HG02981 (cell line): ENCODE data around the gene UEVLD.
"Not testable (repeated sequence)": the region's sequence is repeated elsewhere in the genome, so short reads cannot be mapped to it uniquely, and the experiment has no call there.

Experiments
- ATAC-seq: cut with Tn5 transposase; IDR thresholded peaks from one replicate; pipeline ENCODE4 v1.9.1; 2021; ENCODE audit warnings: mild to moderate bottlenecking, moderate library complexity; ENCODE audit not compliant: unreplicated experiment

The UEVLD gene

DNA sequence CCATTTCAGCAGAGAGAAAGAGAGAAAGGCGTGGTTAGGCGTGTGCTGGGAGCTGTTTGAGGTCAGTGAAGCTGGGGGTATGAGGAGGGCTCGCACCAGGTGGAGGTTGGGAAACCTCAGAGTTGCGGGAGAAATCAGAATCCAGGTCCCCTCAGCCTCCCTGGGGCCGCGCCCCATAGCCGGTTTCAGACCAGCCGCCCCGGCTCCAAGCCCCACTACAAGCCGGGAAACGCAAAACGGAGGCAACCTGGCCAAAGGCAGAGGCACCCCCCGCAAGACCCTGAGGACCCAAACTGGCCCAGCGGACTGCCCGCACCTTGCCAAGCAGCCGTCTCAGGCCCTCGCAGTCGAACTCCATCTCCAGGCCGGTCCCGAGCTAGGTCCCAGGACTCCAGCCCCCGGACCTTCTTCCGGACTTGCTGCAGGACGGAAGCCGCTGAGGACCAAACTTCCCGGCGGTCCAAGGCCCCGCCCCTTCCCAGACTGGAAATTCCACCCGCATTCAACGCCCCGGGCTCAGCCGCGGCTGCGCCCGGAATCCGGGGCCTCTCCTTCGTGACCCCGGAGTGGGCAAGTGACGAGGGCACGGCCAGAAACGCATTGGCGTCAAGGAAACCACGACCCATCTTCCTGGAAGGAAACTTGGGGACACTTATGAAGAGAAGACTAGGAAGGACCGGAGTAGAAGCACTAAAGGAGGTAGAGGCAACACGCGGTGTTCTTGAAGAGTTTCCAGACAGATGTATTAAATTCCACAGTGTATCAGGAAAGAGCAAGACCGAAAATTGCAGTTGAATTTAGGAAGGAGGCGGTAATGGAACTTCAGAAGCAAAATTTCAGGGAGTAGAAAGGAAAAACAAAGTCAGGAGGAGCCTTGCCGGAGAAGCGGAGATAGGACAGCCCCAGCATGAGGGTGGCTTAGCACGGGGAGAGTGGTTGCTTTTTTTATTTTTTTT, at the start of gene UEVLD:
UEVLD (minus strand) TSS at position 438 of the 956 bp plus-strand sequence; CDS start at position 358, 80 bp downstream.
- peak; percentile 55 for ATAC-seq

DNA sequence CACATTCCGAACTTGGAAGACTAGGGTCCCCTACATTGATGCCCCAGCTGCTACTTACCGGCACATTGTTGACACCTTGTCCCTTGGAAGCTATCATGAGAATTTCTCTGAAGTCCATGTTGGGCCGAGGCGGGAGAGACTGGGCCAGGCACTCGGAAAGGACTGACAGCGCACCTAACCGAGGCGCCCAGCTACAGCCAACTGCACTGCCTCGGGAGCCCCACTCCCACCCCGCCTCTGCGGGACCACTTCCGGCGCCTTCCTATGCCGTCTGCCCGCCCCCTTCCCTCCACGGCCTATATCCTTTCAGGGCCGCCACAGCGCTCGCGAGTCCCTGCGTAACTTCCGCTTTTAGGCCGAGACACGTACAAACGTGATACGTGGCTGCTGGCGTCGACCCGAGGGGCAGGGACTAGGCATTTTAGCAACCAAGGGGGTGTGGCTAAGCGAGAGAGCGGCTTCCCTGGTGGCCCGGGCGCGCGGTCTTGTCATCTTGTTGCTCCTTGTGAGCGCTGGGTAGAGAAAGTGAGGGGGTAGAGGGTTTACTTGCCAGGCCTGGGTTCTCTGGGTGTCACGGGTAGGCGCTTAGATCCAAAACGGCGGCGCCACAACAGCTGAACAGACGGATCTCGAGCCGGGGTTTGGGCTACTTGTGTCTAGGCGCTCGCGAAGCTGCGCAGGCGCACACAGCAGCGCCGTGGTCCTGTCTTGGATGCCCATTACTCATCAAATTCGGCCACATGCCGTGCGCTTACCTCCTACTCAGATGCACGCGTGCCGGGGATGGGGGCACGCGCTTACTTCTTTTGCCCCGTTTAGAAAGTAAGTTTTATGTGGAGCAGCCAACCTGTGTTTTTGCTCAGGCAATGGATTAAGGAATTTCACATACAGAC, 45.9 kb upstream of the UEVLD start, which contains the start of gene SPTY2D1:
SPTY2D1 (minus strand) TSS at position 203 of the 893 bp plus-strand sequence; CDS start at position 118, 85 bp downstream.
- peak; percentile 94 for ATAC-seq

DNA sequence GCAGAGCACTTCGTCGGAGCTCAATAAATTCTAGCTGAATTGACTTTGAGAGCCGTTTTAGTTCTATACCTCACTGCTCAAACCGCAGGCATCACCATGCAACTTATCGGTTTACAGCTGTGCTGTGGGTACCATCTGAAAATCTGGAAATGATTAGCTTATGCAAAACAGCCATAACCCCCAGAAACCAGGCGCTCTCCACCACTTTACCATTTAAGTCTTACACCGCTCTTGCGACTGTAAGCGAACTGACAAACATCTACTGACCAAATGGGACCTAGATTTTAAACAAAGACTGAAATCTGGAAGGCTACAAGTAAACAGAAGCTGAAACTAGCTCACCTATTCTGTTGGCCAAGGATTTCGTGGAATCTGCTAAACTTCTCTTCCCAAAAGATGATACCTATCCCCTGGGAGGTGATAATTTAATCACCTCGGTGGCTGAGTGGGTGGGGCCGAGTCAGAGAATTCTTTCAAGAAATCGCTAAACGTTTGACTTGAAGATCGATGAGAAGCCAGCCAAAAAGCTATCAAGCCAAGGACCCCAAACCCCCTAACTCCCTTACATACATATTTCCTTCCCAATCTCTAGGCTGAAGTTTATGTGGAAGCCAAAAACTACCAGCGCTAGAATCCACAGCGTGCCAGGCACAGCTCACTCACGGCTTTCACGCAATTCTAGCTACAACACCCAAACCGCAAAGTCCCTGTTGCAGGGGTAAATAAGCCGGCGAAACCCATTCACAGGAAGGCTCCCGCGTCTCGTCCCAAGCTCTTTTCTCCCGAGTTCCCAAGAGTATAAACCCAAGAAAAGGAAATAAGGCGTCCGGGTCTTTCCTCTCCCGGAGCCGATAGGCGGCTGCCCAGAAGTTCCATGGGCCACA, 45.0 kb upstream of the UEVLD start:
- peak; percentile 50 for ATAC-seq

DNA sequence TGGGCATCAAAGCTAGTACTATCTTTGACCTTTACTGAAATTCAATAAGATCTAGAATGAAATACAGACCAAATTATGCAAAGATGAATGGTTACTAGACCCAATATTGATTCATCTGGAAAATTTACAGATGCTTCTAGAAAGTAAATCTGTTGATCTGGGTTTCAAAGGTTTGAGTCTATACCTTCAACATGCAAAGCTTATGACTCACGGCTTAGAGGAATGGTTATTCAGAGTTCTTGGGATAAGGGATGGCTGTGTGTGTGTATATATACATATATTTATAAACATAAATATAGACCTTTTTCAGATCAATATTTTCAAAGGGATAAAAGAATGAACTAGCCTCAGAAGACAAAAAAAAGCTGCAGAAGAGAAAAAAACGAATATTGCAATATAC, 44.3 kb upstream of the UEVLD start:
- ATAC-seq, result no peak

DNA sequence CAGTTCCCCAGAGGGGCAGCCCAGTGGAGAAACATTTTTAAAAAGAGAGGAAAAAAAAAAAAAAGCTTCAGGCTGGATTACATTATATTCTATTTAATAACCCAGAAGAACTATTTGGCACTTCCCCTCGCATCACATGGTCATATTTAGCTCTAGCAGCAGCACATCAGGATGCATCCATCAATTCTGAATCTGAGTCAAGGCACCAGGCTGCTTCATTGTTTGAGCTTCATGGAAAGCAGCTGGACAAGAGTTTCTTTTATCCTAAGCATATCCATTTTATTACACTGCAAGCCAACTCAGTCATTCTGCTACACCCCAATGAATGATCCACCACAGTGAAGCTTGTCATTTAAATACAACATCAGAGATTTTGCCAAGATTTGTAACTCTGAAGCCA, 35.6 kb upstream of the UEVLD start:
- no peak for ATAC-seq

DNA sequence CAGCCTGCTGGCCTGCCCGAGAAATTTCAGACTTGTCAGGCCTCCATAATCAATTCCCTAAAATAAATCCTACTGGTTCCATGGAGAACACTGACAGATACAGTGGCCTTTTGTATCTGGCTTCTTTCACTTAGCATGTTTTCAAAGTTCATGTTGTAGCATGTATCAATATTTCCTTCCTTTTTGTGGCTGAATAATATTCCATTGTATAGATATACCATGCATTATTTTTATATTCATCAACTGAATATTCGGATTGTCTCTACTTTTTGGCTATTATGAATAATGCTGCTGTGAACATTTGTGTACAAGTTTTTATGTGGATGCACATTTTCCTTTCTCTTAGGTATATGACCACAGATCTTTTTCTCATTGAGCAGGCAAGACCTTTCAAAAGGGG, 35.2 kb upstream of the UEVLD start:
- ATAC-seq, result no peak

DNA sequence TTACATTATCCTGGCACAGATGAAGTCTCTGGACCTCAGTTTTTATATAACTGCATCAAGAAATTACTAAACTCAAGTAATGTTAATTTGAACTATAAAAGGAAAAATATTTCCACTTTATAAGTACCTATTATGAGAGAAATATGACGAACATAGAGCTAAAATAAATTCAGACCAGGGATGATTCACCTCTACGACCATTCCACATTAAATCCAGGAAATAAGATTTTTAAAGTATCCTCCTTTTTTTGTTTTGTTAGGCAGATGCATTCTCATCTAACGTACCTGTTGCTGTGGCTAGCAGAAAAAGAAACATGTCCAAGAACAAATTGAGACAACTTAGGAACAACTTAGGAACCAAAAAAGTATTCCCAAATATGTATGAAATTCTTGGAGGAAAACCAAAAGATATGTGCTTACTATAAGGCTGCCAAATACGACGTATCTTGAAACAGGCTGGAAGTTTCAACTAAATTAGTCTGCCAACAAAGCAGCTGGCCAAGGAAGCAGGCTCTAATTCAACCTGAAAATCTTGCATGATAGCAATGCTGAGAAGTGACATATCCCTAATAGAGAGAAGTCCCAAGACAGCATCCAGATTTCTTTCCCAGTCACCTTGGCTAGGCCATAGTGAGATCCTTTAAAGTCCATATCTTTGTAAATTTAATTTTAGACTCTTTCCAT, 29.9 kb upstream of the UEVLD start:
- ATAC-seq, result no peak

DNA sequence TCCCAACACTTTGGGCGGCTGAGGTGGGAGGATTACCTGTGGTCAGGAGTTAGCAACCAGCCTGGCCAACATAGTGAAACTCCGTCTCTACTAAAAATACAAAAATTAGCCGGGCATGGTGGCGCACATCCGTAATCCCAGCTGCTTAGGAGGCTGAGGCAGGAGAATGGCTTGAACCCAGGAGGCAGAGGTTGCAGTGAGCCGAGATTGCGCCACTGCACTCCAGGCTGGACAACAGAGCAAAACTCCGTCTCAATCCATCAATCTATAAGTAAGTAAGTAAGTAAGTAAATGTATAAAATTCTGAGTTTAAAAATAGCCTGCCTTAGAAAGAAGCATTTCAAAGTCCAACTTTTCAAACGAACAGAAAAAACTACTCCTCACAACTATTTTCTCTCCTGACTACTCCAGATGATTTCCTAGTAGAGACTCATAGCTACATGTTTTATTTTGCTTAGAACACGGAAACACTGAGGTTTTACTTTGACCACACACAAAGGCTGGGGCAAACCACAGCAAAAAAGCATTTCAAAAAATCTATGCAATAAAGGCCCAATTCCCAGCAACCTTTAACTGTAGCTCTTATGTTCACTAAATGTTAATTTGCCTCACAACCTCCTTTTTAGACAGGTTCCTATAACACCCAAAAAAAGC, 29.3 kb upstream of the UEVLD start:
- no peak for ATAC-seq

DNA sequence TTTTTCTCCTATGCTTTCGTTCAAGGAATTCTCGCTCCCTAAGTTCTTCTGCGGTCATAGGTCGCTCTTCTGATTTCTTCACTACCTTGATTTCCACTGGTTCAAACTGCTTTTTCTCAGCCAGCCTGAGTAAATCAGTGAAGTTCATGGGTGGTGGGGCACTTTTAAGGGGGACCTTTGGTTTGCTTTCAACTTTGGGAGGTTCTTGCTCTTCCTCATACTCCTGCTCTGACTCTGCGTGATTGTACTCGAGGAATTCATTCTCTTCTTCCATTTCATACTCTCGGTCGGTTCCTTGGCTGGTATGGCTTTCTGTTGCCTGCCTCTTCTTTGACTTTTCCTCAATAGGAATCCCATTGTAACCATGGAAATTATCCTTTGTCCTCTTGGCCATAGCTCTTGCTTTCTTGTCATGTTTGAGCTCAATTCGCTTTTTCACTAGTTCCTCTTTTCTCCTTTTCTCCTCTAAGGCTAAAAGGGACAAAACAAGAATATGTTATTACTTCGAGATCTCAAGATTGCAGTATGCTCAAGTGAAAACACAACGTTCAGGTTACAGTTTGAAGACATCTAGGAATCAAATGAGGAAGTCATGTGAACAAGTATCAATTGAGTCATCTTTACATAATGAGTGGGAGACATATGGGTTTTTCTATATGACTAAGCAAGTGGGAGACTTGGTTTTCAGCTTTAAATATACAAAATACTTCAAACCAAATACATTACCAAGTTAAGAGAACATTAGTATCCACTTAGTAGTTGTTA, 27.3 kb upstream of the UEVLD start:
- ATAC-seq, result peak; percentile 89

DNA sequence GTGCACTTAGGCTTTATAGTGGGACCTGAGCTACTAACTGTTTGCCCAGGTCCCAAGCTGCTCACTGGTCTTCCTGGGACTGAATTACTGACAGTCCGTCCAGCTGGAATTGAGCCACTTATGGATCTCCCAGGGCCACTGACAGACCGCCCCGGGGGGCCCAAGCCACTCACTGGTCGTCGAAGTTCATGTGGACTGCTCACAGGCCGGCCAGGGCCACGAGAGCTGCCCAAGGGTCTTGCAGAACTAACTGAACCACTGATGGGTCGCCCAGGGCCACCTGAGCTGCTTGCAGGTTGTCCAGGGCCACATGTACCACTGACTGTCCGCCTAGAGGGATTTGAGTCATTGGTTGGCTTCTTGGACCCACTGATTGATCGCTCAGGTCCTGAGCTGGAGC, 26.1 kb upstream of the UEVLD start:
- no peak for ATAC-seq

DNA sequence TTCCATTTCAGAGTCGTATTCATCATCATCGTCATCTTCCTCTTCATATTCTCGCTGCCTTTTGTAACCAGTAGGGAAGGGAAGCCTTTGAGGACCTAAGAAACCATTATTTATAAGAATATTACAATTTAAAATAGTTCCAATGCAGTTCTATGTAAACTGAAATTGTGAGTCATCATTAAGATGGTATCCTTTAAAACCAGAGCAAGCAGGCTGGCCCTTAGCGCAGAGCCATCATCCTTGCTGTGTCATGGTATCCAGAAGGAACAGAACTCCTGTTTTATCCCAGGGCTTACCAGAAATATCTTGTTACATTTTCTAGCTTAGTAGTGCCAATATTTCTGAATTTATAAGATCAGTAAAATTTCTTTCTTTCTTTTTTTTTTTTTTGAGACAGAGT, 23.9 kb upstream of the UEVLD start:
- ATAC-seq, result no peak

DNA sequence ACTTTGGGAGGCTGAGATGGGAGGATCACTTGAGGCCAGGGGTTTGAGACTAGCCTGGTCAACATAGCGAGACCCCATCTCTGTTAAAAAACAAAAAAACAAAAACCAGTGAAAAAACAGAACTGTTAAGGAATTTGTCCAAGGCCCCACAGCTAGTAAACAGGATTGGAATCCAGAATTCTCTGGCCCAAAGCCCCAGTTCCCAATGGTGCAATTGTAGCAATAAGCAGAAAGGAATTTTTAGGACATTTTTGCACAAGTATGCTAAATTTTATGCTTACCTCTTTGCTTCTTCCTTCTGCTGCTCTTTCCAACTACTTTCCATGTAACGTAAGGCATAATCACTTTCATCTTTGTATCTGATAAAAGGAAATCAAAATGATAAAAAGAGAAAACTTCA, 22.7 kb upstream of the UEVLD start:
- no peak for ATAC-seq

DNA sequence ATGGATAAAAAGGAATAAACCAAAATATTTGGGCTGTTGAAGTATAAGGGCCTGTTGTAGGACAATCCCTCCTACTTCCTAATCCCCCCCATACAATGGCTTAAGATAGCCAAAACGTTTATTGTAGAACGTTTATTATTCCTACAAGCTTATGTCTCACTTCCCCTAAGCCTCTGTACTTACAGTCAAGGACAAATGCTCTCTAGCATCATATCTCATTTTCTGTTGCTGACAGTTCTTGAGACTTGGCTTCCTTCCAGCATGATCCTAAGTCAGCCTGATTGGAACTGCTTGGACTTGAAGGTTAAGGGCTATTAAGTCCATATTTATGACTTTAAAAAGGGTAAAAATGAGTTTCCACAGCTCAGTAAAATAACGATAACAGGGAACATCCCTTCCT, 19.8 kb upstream of the UEVLD start:
- ATAC-seq, result no peak

DNA sequence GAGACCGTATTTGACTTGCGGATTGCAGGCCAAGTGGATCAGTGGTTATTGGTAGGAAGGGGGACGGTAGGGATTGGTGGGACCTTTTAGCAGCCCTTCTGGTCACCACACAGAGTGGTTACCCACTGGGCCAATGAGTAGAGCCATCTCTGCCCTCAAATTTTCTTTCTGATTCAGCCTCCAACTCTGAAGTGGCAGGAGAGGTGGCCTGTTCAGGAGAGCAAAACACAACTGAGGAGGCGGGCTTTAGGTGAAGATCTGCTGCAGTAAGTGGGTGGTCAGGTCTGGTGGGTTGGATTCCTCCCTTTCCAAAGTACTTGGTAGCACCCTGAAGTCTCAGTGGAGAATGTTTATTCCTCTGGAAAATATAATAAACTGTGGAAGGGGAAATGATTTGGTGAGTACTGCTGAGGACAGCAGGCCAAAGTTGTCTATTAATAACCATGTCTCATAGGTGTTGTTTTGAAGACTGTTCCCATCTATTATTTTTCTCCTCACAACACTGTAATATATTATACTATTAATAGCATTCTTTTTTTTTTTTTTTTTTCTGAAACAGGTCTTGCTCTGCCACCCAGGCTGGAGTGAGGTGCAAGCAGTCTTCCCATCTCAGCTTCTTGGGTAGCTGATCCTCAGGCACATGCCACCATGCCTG, 12.5 kb upstream of the UEVLD start:
- no peak for ATAC-seq

DNA sequence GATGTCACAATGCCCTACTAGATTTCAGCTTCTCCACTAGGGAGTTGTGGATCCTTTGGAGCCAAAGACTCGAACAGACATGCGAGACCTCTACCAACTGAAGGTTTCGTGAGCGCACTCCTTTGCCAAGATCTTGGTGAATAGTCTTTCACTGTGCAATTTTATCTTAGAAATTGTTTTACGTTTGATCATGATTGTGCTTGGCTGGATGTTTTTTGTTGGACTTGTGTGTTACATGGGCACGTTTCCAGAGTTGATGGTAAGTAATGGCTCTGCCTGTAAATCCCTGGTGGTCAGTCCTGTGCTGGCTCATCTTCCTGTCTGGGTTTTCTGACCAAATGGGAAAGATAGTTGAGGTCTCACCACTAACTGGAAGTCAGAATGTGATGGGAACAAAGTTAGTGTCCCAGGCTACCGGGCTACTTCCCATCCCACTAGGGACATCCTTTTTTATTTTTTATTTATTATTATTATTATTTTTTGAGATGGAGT, 11.3 kb upstream of the UEVLD start, which contains the start of gene MISFA:
MISFA (plus strand) TSS at position 51 of the 492 bp plus-strand sequence; CDS start at position 191, 140 bp downstream.
- no peak for ATAC-seq

DNA sequence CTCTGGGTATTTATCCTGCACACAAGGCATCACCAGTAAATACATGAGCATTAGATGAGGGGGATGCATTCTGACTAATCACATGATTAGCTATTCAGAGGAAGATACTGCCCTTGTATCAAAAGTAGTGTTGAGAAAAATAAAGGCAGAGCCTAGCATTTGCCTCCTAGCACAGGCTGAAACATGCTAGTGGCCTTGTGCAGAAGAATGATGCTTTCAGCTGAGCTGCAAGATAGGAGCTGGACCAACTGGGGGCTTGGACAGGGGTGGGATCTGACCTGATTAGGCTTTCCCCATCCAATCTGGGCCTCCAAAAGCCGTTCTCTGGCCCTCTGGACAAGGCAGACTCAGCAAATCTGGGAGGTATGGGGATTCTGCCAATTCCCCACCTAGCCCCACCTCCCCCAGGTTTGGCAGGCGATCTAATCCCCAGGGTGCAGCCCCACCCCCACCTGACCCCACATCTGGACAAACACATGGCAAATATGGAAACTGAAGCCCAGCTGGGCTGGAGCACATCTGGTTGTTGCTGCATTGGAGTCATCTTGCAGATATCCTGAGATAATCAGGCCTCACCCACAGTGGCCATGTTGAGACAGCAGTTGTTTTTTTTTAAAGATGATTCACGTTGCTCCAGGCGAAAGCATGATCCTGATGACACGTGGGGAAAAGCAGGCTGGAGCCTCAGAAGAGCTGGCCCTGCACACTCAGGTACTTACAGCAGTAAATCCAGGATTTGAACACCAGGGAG, 6.6 kb upstream of the UEVLD start:
- ATAC-seq, result no peak

DNA sequence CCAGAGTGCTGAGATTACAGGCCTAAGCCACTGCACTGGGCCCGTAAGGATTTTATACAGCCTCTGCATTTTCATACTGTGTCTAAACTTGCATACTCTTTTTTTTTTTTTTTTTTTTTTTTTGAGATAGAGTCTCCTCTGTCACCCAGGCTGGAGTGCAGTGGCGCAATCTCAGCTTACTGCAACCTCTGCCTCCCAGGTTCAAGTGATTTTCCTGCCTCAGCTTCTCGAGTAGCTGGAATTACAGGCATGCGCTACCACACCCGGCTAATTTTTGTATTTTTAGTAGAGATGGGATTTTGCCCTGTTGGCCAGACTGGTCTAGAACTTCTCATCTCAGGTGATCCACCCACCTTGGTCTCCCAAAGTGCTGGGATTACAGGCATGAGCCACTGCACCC, 5.6 kb upstream of the UEVLD start:
- not testable (repeated sequence) for ATAC-seq
